NT2/D1 (cell line): ENCODE data around the gene MRPL21.

Source experiments
- YY1 ChIP-seq: IDR thresholded peaks from 2 replicates; pipeline ENCODE4 v1.6.1; 2011; ENCODE audit not compliant: insufficient read length, insufficient read depth
- ZNF274 ChIP-seq: IDR thresholded peaks from 2 replicates; pipeline ENCODE4 v1.6.1; 2011; ENCODE audit warnings: mild to moderate bottlenecking, low read depth, low read length

DNA sequence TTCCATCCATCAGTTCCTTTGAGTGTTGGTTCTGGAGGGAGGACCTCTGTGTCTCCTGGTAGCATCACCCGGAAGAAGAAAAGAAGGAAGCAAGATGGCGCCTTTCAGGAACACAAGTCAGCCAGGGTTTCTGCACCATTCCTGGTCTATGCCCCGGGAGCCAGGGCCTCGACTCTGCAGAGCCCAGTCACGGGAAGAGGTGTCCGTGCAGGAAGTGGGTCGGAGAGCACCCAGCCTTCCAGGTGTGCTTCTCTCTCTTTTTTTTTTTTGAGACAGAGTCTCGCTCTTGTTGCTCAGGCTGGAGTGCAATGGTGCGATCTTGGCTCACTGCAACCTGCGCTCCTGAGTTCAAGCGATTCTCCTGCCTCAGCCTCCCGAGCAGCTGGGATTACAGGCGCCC, 21.2 kb downstream of the MRPL21 start:
- TF ChIP-seq ZNF274 (no peak), YY1 (no peak)
